ENCODE measurements around the gene SSH2.

DNA sequence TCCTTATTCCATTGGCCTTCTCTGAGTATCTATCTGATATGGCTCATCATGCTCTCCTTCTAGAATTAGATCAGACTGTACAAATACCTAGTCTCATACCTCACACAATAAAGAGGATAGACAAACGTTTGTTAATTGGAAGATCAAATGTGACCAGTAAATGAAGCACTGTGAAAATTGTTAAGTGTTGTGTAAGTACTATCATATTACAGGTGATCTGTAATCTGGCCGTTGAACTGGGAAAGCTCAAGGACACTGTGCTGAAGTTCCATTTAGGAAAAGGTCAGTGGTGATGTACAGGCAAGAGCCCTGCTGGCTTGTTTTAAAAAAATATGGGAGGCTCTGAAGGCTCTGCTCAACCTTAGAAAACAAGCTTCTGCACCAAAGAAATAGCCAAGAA is 268.8 kb downstream of the SSH2 start:
- TF ChIP-seq, protein P1, sequence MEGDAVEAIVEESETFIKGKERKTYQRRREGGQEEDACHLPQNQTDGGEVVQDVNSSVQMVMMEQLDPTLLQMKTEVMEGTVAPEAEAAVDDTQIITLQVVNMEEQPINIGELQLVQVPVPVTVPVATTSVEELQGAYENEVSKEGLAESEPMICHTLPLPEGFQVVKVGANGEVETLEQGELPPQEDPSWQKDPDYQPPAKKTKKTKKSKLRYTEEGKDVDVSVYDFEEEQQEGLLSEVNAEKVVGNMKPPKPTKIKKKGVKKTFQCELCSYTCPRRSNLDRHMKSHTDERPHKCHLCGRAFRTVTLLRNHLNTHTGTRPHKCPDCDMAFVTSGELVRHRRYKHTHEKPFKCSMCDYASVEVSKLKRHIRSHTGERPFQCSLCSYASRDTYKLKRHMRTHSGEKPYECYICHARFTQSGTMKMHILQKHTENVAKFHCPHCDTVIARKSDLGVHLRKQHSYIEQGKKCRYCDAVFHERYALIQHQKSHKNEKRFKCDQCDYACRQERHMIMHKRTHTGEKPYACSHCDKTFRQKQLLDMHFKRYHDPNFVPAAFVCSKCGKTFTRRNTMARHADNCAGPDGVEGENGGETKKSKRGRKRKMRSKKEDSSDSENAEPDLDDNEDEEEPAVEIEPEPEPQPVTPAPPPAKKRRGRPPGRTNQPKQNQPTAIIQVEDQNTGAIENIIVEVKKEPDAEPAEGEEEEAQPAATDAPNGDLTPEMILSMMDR (IDR thresholded peaks at IDR 0.05) = no peak
- no peak for TF ChIP-seq POLR2A (IDR thresholded peaks at IDR 0.05)
